ENCODE measurements around the gene DNASE1L2. TPM values are rescaled to one million over a fixed set of nuclear protein-coding genes. Genes with fewer than 3 reads are reported as not detected.

Gene DNASE1L2
- total RNA-seq, 4 donors from 2014 or later: 17.0 to 72.6 (median 42.8) TPM

- TF ChIP-seq POLR2A (IDR thresholded peaks at IDR 0.05): no peak
- DNase-seq (ENCODE audit: low spot score in 2 of 2): no peak
- H3K27ac ChIP-seq: peak overlapping the region; percentile 93
- no peaks in the 10 kb centered on the region for H3K27me3 ChIP-seq
- H3K36me3 ChIP-seq: peaks cover 27% of the 10 kb centered on the region
- peak overlapping the region; percentile 79 for H3K4me3 ChIP-seq
- WGBS: 82% methylated on average over 13 of the region's 13 CpGs
- no peaks in the 10 kb centered on the region for H3K9me3 ChIP-seq
- peaks cover 19% of the 10 kb centered on the region for H3K4me1 ChIP-seq
Measured at GRCh38 chr16:2204416-2205103, 31.7 kb upstream of the DNASE1L2 start.

GRCh38 chr16:2205104-2205966 is 30.9 kb upstream of the DNASE1L2 start, which contains the start of gene MLST8:
Gene MLST8 (plus strand): TSS chr16:2205454. CDS start chr16:2206086, 632 bp downstream.
- H3K27ac ChIP-seq: peak within 1 kb of the TSS; percentile 93
- under 1% methylated on average over 50 of the region's 93 CpGs for WGBS
- peak within 1 kb of the TSS; percentile 79 for H3K4me3 ChIP-seq
- peak; percentile 88 to 92 for DNase-seq (ENCODE audit: low spot score in 2 of 2)
- peaks cover 19% of the 10 kb centered on the region for H3K4me1 ChIP-seq
- TF ChIP-seq POLR2AphosphoS5 (IDR thresholded peaks at IDR 0.05): peak; percentile 55 to 87 (median 81)
- TF ChIP-seq CTCF (IDR thresholded peaks at IDR 0.05): no peak
- TF ChIP-seq POLR2A (IDR thresholded peaks at IDR 0.05): peak in 1 of 2 donors; percentile 57
- no peak for TF ChIP-seq EP300 (IDR thresholded peaks at IDR 0.05)
- H3K27me3 ChIP-seq: no peaks in the 10 kb centered on the region
- peaks cover 34% of the 10 kb centered on the region for H3K36me3 ChIP-seq
- no peaks in the 10 kb centered on the region for H3K9me3 ChIP-seq

- H3K9me3 ChIP-seq: no peaks in the 10 kb centered on the region
- no peak for DNase-seq (ENCODE audit: low spot score in 2 of 2)
- H3K4me1 ChIP-seq: peaks cover 19% of the 10 kb centered on the region
- H3K27ac ChIP-seq: peak overlapping the region; percentile 93
- no peak for TF ChIP-seq CTCF (IDR thresholded peaks at IDR 0.05)
- no peak for TF ChIP-seq POLR2AphosphoS5 (IDR thresholded peaks at IDR 0.05)
- TF ChIP-seq POLR2A (IDR thresholded peaks at IDR 0.05): no peak
- TF ChIP-seq EP300 (IDR thresholded peaks at IDR 0.05): no peak
- no peaks in the 10 kb centered on the region for H3K27me3 ChIP-seq
- H3K4me3 ChIP-seq: peak overlapping the region; percentile 79
- WGBS: 19% methylated on average over 8 of the region's 16 CpGs
- H3K36me3 ChIP-seq: peaks cover 34% of the 10 kb centered on the region
Measured at GRCh38 chr16:2205967-2206313, 30.3 kb upstream of the DNASE1L2 start.

GRCh38 chr16:2206420-2206779 is 29.8 kb upstream of the DNASE1L2 start:
- no peaks in the 10 kb centered on the region for H3K27me3 ChIP-seq
- H3K4me3 ChIP-seq: peak overlapping the region; percentile 79
- TF ChIP-seq EP300 (IDR thresholded peaks at IDR 0.05): no peak
- TF ChIP-seq POLR2AphosphoS5 (IDR thresholded peaks at IDR 0.05): no peak
- TF ChIP-seq POLR2A (IDR thresholded peaks at IDR 0.05): no peak
- TF ChIP-seq CTCF (IDR thresholded peaks at IDR 0.05): no peak
- no peak overlapping the region for H3K27ac ChIP-seq
- no peaks in the 10 kb centered on the region for H3K9me3 ChIP-seq
- WGBS: 76% methylated on average over 11 of the region's 18 CpGs
- no peak for DNase-seq (ENCODE audit: low spot score in 2 of 2)
- peaks cover 34% of the 10 kb centered on the region for H3K36me3 ChIP-seq
- H3K4me1 ChIP-seq: peaks cover 19% of the 10 kb centered on the region

GRCh38 chr16:2206780-2207433 is 29.3 kb upstream of the DNASE1L2 start:
- Histone ChIP-seq H3K27me3 (no peaks in the 10 kb centered on the region), H3K27ac (no peak overlapping the region)

More at GRCh38 chr16:2206780-2207433, 29.3 kb upstream of the DNASE1L2 start:
- H3K4me3 ChIP-seq: no peak overlapping the region
- H3K9me3 ChIP-seq: no peaks in the 10 kb centered on the region
- WGBS: 92% methylated on average over 16 of the region's 23 CpGs
- DNase-seq (ENCODE audit: low spot score in 2 of 2): no peak
- no peak for TF ChIP-seq POLR2A (IDR thresholded peaks at IDR 0.05)
- TF ChIP-seq POLR2AphosphoS5 (IDR thresholded peaks at IDR 0.05): no peak
- TF ChIP-seq CTCF (IDR thresholded peaks at IDR 0.05): no peak
- no peak for TF ChIP-seq EP300 (IDR thresholded peaks at IDR 0.05)
- H3K36me3 ChIP-seq: peaks cover 34% of the 10 kb centered on the region
- peaks cover 22% of the 10 kb centered on the region for H3K4me1 ChIP-seq

All from suprapubic skin (tissue), 4 donors.